ENCODE data around the gene CYLD.

GRCh38 chr16:50816901-50817555 is 75.1 kb downstream of the CYLD start:
- TF ChIP-seq POLR2A (IDR thresholded peaks at IDR 0.05) (no peak), CTCF (IDR thresholded peaks at IDR 0.05) (no peak)

Measured in heart left ventricle (tissue), 13 donors.